GM18861 (cell line): ENCODE results near the gene MBD3.
"Not testable (repeated sequence)": the region's sequence is repeated elsewhere in the genome, so short reads cannot be mapped to it uniquely, and the experiment has no call there.

Experiments used
- ATAC-seq: cut with Tn5 transposase; IDR thresholded peaks from one replicate; pipeline ENCODE4 v1.9.1; 2021; ENCODE audit not compliant: unreplicated experiment

MBD3 gene

DNA sequence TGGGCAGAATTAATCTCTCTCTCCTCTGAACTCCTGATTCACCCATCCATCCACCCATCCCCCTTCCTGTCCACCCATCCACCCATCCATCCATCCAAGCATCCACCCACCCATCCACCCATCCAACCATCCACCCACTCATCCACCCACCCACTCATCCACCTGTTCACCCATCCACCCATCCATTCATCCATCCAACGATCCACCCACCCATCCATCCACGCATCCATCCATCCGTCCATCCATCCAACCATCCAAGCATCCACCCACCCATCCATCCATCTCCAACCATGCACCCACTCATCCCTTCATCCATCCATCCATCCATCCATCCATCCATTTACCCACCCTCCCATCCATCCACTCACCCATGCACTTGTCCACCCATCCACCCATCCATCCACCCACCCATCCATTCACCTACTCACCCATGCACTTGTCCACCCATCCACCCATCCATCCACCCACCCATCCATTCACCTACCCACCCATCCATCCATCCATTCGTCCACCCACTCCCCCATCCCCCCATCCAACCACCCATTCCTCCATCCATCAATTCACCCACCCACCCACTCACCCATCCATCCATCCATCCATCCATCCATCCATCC, 43.2 kb downstream of the MBD3 start:
- no peak for ATAC-seq

DNA sequence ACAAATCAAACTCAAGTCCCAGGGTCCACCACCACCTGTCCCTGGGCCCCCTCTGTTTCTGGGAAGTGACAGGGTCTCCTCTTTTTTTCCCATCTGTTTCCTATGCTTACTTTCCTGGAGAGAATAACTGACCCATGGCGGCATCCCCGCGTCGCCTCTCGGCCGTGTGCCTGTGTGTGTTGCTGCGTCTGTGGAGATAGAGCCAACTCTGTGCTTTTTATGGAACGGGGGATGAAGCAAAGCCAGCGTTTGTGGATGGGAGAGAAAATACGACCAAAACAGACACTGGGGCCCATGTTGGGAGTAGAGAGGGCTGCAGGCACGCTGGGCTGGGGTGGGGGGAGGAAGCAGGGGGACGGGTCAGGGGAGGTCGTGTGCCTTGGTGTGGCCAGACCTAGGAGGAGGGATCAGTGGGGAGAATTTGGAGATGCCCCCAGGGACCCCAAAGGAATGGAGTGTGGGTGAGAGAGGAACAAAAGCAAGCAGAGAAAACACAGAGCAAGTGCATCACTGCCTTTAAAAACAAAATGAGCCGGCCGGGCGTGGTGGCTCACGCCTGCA, 52.2 kb downstream of the MBD3 start:
- no peak for ATAC-seq

DNA sequence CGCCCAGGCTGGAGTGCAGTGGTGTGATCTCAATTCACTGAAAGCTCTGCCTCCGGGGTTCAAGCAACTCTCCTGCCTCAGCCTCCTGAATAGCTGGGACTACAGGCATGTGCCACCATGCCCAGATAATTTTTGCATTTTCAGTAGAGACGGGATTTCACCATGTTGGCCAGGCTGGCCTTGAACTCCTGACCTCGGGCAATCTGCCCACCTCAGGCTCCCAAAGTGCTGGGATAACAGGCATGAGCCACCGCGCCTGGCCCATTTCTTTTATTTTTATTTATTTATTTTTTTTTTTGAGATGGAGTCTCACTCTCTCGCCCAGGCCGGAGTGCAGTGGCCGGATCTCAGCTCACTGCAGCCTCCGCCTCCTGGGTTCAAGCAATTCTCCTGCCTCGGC, 52.9 kb downstream of the MBD3 start:
- ATAC-seq = not testable (repeated sequence)

DNA sequence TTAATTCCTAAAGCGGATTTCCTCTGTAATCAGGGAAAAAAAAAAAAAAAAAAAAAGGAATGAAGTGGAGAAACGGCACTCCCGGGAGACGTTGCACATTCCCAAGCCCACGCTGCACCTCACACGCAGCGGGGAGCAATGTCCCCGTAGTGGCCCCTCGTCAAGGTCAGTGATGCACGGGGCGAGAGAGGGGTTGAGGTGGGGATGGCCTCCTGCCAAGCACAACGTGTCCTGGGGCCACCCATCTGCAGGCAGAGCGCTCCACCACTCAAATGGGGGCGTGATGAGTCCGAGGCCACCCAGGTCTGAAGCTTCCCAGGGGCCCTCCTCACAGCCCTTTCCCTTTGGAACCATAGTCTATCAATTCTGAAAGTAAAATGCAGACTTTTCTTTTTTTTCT, 53.7 kb downstream of the MBD3 start:
- no peak for ATAC-seq

GRCh38 chr19:1535699-1536098, 57.0 kb downstream of the MBD3 start:
- ATAC-seq = not testable (repeated sequence)

DNA sequence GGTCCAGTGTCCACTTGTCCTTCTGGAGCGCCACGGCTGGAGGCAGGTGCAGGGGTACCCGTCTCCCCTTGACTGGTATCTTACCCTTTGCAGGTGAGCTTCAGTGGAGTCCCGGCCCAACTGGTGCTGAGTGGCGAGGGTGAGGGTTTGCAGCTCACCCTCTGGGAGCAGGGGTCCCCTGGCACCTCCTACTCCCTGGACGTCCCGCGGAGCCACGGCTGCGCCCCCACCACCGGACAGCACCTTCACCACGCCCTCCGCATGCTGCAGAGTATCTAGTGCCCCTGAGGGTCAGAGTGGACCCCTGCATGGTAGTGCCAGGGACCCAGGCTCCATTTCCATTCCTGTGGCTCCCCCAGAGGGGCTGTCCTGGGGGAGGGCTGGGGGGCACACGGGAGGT, 57.7 kb downstream of the MBD3 start:
- no peak for ATAC-seq

DNA sequence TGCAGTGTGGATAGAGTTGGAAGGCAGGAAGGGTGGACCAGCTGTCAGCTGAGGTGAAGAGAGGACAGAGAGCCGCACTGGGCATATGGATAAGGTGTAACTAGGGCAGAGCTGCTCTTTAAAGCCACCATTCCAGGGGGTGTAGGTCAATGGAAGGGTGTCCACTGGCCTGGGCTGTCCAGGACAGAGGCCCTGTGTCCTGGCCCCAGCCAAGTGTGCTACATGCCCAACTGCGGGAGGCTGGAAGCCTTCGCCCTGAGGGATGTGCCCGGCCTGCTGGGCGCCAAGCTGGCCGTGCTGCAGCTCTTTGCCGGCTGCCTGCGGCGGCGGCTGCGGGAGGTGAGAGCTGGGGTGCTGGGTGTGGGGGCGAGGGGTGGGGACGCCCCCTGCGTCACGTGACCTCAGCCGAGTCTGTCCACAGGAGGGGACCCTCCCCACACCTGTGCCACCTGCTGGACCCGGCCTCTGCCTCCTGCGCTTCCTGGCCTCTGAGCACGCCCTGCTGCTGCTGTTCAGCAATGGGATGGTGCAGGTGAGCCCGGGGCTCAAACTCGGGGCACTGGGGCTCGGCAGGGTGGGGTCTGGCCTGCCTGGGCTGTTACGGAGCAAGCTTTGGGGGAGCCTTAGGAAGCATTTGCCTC, 59.0 kb downstream of the MBD3 start:
- ATAC-seq = no peak

DNA sequence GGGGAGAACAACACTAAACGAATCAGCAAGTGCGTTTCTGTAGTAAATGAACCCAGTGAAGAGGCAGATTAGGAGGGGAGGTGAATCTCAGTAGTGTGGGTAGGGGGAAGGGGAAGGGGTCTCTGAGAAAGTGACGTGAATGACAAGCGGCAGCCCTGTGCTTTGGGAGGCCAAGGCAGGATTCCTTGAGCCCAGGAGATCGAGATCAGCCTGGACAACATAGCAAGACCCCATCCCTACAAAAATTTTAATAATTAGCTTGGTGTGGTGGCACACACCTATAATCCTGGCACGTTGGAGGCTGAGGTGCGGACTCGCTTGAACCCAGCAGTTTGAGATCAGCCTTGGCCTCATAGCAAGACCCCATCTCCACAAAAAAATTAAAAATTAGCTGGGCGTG, 60.7 kb downstream of the MBD3 start:
- no peak for ATAC-seq

- no peak for ATAC-seq
These were observed 61.1 kb downstream of the MBD3 start for GRCh38 chr19:1531587-1531986.

GRCh38 chr19:1530856-1531255, 61.8 kb downstream of the MBD3 start:
- not testable (repeated sequence) for ATAC-seq

DNA sequence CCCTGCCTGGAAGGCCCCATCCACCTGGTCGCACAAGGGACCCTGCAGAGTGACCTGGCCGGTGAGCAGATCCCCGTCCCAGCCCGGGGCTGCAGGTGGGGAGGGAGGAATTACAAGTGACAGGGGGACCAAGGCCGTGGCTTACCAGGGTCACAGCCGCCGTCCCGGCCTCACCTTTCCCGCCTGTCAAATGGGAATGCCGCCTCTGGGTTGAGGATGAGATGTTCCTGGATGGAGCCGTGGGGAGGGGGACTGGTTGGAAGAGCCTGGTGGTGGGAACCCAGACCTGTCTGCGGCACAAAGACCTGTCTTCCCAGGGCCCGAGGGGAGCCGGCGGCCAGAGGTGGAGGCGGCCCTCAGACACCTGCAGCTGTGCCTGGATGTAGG, 63.2 kb downstream of the MBD3 start:
- ATAC-seq = no peak

GRCh38 chr19:1528596-1529429, 63.9 kb downstream of the MBD3 start:
- no peak for ATAC-seq

DNA sequence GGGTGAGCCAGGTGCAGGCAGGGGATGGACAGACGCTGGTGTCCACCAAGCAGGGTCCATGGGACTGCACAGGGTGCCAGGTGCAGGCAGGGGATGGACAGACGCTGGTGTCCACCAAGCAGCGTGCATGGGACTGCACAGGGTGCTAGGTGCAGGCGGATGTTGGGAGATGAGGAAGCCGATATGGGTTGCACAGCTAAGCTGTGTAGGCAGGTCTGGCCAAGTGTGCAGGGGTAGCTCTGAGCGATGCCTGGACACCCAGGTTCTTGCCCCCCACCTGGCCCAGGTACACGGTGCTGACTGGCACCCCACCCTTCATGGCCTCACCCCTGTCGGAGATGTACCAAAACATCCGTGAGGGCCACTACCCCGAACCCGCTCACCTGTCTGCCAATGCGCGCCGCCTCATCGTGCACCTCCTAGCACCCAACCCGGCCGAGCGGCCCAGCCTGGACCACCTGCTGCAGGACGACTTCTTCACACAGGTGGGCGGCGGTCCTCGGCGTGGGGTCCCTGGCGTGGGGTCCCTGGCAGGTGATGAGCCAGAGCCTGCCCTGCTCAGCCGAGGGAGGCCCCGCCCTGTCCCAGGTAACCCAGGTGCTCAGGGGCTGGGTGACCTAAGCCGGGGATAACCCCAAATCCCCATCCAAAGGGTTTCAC, 64.9 kb downstream of the MBD3 start:
- no peak for ATAC-seq

DNA sequence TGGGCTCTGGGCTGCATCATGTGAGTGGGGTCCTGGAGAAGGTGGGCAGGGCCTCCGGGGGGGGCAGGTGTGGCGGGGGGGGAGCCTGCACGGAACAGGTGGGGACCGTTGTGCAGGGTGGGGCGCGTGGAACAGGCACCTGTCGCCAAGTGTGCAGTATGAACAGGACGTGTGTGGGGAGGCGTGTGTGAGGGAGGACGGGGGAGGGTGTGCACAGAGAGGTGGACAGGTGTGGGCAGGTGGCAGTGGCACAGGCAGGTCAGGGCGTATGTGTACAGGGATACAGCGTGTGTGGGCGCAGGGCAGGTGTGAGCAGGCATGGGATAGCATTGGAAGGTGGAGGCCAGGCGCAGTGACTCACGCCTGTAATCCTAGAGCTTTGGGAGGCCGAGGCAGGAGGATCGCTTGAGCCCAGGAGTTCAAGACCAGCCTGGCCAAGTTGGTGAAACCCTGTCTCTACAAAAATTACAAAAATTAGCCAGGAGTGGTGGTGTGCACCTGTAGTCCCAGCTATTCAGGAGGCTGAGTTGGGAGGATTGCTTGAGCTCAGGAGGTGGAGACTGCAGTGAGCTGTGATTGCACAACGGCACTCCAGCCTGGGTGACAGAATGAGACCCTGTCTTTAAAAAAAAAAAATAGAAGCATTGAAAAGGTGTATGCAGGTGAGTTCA, 65.6 kb downstream of the MBD3 start:
- no peak for ATAC-seq

- no peak for ATAC-seq
These were observed 66.4 kb downstream of the MBD3 start for GRCh38 chr19:1526066-1526778.

- ATAC-seq = no peak
These were observed 67.3 kb downstream of the MBD3 start for GRCh38 chr19:1525343-1525742.

- ATAC-seq = no peak
These were observed 67.7 kb downstream of the MBD3 start for GRCh38 chr19:1524972-1525325.

- no peak for ATAC-seq
These were observed 68.2 kb downstream of the MBD3 start for GRCh38 chr19:1524287-1524971.
